ENCODE data around the gene ZNF830.
A peak's percentile ranks its signal among the peaks of the same experiment; 100 is the strongest.

Gene ZNF830

GRCh38 chr17:35002876-35003551, 41.7 kb downstream of the ZNF830 start:
- TF ChIP-seq CTCF (IDR thresholded peaks at IDR 0.05) (no peak), ZFX (IDR thresholded peaks at IDR 0.05; ENCODE audit: borderline replicate concordance) (no peak)

GRCh38 chr17:35003778-35004177, 42.4 kb downstream of the ZNF830 start:
- no peak overlapping the region for H3K27ac ChIP-seq
- TF ChIP-seq ZFX (IDR thresholded peaks at IDR 0.05; ENCODE audit: borderline replicate concordance): no peak
- TF ChIP-seq CTCF (IDR thresholded peaks at IDR 0.05): no peak

More at GRCh38 chr17:35002876-35003551, 41.7 kb downstream of the ZNF830 start:
- no peak overlapping the region for H3K27ac ChIP-seq

- peak overlapping the region; percentile 26; the same call in 1 of the 2 replicates for H3K27ac ChIP-seq
- TF ChIP-seq ZFX (IDR thresholded peaks at IDR 0.05; ENCODE audit: borderline replicate concordance) (no peak), CTCF (IDR thresholded peaks at IDR 0.05) (no peak)
Measured at GRCh38 chr17:35006345-35006744, 45.0 kb downstream of the ZNF830 start.

- no peak for TF ChIP-seq ZFX (IDR thresholded peaks at IDR 0.05; ENCODE audit: borderline replicate concordance)
- no peak for TF ChIP-seq CTCF (IDR thresholded peaks at IDR 0.05)
- peak overlapping the region; percentile 26; the same call in 1 of the 2 replicates for H3K27ac ChIP-seq
Measured at GRCh38 chr17:35006961-35007360, 45.6 kb downstream of the ZNF830 start.

- no peak overlapping the region for H3K27ac ChIP-seq
- TF ChIP-seq CTCF (IDR thresholded peaks at IDR 0.05) (no peak), ZFX (IDR thresholded peaks at IDR 0.05; ENCODE audit: borderline replicate concordance) (no peak)
Measured at GRCh38 chr17:35010093-35010492, 48.8 kb downstream of the ZNF830 start.

GRCh38 chr17:35011671-35012216, 50.4 kb downstream of the ZNF830 start:
- no peak for TF ChIP-seq CTCF (IDR thresholded peaks at IDR 0.05)
- TF ChIP-seq ZFX (IDR thresholded peaks at IDR 0.05; ENCODE audit: borderline replicate concordance): no peak
- H3K27ac ChIP-seq: no peak overlapping the region
